SU-DHL-6 (cell line): ENCODE data around the gene HRH2.

Source experiments
- EZH2phosphoT487 ChIP-seq: fragments of 200-600 bp; sonication (generic), shearing (Covaris generic); conservative IDR thresholded peaks from 2 replicates; pipeline ENCODE4 v1.6.1; 2018; ENCODE audit warnings: mild to moderate bottlenecking, antibody characterized with exemption, low read length, moderate library complexity, mixed read lengths
- TF ChIP-seq, protein P1 (sequence below): fragments of 200-600 bp; sonication (generic); IDR thresholded peaks from one replicate; pipeline ENCODE4 v1.5.1; 2017; ENCODE audit warnings: antibody characterized with exemption, mild to moderate bottlenecking, low read length, moderate library complexity; ENCODE audit not compliant: insufficient read depth, poor library complexity, severe bottlenecking

DNA sequence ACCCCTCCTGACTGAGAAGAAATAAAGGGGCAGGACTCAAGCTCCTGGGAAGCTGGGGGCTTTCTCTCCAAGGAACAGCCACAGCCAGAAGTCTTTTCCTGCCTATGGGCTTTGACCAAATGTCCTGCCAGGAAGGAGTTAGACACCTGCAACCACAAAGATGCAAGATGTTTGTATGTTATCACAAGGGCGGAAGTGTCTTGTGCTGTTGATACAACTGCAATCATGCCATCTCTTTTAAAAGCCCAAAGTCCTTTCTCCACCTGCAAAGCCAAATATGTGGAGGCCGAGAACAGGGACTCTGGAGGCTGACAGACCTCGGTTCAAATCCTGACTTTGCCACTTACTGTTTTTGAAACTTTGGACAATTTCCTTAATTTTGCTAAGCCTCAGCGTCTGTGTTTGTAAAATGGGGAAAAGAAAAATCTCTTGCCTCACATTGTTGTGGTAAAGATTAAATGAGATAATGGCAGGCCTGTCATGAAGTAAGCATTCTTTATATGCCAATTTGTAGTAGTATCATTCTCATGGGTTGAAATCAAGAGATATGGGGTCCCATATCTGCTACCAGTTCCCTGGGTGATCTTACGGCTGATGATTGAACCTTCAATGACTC lies 17.0 kb downstream of the HRH2 start:
- TF ChIP-seq, protein P1, sequence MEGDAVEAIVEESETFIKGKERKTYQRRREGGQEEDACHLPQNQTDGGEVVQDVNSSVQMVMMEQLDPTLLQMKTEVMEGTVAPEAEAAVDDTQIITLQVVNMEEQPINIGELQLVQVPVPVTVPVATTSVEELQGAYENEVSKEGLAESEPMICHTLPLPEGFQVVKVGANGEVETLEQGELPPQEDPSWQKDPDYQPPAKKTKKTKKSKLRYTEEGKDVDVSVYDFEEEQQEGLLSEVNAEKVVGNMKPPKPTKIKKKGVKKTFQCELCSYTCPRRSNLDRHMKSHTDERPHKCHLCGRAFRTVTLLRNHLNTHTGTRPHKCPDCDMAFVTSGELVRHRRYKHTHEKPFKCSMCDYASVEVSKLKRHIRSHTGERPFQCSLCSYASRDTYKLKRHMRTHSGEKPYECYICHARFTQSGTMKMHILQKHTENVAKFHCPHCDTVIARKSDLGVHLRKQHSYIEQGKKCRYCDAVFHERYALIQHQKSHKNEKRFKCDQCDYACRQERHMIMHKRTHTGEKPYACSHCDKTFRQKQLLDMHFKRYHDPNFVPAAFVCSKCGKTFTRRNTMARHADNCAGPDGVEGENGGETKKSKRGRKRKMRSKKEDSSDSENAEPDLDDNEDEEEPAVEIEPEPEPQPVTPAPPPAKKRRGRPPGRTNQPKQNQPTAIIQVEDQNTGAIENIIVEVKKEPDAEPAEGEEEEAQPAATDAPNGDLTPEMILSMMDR = no peak
- no peak for TF ChIP-seq EZH2phosphoT487
